HG02870 (cell line): ENCODE results near the gene CCDC28A.

Experiments
- ATAC-seq: cut with Tn5 transposase; IDR thresholded peaks from one replicate; pipeline ENCODE4 v1.9.1; 2021; ENCODE audit warnings: mild to moderate bottlenecking, moderate library complexity; ENCODE audit not compliant: unreplicated experiment

CCDC28A gene

DNA sequence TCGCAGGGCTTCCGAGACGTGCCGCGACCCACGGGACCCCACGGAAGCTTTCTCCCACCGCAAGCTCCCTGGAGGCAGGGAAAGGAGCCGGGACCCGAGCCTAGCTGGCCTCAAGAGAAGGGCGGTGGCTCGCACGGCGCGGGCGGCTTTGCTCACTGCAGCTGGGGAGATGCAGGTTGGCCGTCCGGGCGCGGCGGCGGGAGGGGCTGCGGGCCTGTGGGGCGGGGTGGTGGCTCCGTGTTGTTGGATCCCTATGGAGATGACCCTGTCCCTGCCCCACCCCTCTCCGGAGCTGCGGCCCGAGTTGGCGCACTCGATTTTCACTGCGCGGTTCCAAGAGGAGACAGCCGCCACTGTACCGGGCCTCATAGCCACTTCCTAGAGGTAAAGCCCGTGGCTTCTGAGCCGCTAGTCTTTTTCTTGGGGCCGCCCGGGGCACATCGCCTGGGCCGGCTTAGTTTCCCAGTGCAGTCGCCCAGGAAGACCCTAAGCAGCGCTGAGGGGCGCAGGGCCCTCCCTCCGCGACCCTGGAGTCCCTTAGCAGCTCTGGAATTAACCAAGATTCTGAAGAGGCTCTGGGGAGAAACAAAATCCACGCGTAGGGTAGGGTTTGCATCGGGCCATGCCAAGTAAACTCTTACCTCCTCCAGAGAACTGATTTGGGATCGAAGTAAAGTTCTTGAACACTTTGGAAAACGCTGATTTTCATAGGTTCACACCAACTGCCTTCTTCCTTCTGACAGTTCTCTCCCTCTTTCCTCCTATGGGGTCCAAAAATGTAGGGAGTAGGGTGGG is 22.4 kb downstream of the CCDC28A start, which contains the start of gene ECT2L:
TSS of gene ECT2L (plus strand) at position 279 of the 795 bp plus-strand sequence. CDS start 17,188 bp downstream, outside the sequence.
- no peak for ATAC-seq

DNA sequence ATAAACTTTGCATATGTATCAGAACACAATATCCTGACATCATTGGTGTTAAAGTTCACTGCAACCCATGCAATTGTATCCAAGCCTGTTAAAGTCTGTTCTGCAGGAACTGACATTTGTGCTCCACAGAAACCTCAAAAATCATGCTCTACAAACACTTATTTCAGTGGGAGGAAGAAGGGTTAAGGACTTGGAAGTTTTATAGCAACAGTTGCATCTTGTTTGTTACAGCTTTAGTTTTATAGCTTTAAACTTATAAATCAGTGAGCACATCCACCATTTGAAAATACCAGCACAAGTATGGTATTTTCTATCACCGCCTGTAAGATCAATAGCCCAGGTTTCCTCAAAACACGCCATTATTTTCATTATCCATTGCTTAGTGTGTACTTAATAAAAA is 23.2 kb downstream of the CCDC28A start:
- no peak for ATAC-seq

DNA sequence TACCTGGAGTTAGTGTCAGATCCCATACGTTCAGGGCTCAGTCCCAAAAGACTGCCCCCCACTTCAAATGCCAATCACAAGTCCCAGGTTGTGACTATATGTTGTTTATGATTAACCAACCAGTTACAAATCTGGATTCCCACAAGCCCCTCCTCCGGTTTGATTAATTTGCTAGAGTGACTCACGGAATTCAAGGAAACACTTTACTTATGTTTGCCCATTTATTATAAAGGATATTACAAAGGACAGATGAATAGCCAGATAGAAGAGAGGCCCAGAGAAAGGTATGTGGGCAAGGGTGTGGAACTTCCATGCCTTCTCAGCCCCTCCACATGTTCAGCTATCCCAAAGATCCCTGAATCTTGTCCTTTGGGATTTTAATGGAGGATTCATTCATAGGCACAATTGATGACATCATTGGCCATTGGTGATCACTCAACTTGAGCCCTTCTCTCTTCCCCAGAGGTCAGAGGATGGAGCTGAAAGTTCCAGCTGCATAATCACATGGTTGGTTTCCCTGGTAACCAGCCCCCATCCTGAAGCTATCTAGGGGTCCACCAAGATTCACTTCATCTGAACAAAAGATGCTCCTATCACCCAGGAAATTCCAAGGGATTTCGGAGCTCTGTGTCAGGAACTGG is 24.4 kb downstream of the CCDC28A start:
- ATAC-seq = no peak

DNA sequence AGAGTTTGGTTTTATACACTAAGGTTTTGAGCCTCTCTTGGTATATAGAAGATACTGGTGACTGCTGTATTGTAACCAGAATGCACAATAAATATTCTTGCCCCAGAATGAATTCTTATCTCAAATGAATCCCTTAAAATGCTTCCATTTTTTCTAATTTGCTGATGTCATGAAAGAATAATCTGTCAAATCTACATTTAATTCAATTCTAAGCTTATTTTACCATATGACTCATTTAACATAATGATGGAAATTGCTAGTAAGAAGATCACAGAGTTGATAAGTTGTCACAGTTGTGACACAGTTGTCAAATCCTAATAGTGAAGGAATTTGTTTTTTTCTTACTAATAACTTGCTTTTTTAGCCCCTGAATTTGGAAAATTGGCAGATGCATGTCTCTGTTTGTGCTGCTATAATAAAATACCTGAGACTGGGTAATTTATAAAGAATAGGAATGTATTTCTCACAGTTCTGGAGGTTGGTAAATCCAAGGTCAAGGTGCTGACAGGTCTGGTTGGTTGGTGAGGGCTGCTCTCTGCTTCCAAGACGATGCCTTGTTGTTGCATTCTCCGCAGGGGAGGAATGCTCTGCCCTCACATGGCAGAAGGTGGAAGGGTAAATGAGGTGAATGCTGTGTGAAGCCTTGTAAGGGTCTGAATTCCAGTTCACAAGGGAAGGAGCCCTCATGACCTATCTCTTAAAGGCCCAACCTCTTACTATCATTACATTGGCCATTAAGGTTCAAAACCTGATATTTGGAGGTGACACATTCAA is 27.0 kb downstream of the CCDC28A start:
- no peak for ATAC-seq

DNA sequence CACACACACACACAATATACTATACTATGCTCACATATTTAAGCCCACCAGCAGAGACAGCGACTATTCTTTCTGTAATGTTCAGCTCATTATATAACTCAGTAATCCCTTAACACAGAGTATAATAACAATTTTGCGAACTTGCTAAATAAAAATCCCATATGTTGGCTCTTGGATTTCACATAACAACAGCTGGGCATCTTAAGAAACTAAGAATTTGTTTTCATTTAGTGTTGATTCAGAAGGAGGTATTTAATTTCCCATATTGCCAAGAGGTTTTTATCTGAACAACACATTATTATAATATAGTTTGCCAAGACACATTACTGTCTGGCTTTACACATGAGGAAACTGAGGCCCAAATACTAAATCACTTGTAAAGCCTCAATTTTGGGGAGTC is 29.8 kb downstream of the CCDC28A start:
- ATAC-seq = no peak

DNA sequence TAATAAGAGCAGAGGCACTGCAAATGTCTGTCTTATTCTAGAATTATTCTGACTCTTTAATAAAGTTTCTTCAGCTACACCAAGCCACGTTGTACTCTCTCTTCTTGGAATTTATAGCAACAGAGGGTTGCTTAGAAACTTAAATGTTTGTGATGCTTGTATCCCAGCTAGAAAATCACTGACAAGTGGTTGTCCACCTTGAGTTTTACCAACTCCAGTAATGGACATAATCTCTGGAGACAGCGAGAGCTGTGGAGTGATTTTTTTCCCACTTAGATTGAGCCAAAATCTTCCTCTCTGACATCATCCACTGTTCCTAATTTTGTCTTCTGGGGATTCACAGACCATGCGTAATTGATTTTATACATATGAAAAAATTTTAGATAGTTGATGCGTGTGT is 30.3 kb downstream of the CCDC28A start:
- no peak for ATAC-seq

DNA sequence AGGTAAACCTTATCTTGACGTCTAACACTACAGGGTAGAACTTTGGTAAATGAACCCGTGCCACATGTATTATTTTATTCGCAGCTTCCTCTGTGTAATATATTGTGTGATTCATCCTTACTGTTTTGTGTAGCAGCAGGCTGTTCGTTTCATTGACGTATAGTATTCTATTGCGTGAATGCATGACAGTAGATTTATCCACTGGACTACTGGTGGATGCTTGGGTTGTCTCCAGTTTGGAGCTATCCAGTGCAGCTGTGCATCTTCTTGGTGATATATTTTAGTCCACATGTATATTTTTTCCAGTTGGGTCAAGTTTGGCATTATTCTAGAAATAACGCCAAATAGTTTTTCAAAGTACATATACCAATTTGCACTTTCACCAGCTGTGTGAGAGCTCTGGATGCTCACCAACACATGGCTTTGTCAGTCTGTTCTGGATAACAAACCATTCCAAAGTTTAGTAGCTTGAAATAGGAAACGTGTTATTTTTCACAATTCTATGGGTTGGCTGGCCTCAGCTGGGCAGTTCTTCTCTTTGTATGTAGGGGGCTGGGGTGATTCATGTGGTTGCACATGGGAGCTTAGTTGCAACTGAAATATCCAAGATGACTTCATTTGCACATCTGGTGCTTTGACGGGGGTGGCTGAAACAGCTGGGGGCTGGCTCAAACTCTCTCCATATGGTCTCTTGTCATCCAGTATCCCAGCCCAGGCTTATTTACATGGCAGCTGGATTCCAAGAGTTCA is 31.6 kb downstream of the CCDC28A start:
- no peak for ATAC-seq

DNA sequence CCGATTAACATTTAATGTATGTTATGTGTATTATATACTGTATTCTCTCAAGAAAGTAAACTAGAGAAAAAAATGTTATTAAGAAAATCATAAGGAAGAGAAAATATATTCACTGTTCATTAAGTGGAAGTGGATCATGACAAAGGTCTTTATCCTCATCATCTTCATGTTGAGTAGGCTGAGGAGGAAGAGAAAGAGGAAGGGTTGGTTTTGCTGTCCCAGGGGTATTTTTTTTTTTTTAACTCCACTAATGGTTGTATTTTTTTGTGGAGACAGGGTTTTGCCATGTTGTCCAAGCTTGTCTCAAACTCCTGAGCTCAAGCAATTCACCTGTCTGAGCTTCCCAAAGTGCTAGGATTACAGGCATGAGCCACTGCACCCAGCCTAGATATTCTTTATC is 33.3 kb downstream of the CCDC28A start:
- no peak for ATAC-seq

DNA sequence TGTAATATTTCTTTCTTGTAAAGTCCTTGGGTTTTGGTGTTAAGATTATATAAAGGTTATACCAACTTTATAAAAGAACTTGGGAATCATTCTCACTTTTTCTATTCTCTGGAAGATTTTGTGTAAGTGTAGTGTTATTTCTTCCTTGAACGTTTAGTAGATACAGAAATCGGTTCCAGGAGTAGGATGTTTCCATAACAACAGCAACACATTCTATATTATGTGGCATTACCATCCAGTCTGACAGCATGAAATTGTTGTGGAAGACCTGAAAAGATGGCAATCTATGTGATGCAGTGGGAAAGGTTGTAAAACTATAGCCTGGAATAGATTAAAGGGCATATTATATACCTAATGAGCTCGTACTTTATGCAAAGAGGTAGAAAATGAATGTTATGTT is 36.1 kb downstream of the CCDC28A start:
- ATAC-seq = no peak

DNA sequence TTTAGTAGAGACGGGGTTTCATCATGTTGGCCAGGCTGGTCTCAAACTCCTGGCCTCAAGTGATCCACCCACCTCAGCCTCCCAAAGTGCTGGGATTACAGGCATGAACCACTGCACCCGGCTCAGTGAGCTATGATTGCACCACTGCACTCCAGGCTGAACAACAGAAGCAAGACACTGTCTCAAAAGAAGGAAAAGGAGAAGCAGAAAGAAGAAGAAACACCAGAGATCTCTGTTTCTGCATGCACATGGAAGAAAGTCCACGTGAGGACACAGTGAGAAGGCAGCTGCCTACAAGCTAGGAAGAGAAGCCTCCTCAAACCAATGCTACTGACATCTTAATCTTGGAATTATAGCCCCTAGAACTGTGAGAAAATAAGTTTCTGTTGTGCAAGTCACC is 38.3 kb downstream of the CCDC28A start:
- ATAC-seq = no peak

DNA sequence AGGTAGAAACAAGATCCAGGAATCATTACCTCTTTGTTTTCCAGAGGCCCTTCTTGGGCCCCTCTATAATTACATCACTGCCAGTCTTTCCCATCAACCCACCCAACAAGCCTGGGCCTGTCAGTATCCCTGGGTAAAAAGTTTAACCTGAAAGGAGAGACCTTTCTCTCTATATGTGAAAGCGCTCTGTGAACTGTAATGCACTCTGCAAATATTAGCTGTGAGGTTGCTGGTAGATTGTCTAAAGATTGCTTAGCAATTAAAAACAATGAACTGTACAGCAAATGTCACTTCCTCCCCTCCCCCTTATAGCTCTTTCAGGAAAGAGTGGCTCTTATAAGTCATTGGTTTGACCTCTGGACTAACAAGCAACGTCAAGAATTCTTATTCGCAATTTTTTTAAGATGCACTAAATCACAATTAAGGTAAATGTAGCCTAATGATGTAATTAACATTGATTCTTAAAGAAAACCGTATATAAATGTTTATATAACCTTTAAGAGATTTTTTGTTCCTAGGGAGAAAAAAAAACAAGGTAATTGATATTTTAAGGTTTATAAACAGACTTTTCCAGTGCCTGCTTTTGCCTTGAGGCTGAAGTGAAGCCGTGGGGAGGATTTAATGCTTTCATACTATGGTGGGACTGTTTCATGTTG is 40.7 kb downstream of the CCDC28A start:
- ATAC-seq = no peak

DNA sequence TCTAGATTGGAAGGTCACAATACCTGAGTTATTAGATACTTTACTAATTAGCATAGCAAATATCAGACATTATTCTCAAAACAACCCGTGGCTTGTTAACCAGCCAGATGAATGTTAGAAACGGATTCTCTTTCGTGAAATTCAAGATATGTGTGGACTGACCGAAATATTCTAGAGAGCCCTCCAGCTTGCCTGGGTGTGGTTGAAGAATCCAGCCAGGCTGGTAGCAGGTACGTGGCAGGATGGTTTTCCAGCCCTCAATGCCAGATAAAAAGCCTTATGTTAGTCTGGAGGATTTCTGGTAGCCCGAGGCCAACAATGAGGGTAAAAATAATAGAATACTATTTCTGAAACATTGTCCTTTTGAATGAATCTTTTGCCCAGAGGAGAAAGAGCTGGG is 41.7 kb downstream of the CCDC28A start:
- no peak for ATAC-seq

DNA sequence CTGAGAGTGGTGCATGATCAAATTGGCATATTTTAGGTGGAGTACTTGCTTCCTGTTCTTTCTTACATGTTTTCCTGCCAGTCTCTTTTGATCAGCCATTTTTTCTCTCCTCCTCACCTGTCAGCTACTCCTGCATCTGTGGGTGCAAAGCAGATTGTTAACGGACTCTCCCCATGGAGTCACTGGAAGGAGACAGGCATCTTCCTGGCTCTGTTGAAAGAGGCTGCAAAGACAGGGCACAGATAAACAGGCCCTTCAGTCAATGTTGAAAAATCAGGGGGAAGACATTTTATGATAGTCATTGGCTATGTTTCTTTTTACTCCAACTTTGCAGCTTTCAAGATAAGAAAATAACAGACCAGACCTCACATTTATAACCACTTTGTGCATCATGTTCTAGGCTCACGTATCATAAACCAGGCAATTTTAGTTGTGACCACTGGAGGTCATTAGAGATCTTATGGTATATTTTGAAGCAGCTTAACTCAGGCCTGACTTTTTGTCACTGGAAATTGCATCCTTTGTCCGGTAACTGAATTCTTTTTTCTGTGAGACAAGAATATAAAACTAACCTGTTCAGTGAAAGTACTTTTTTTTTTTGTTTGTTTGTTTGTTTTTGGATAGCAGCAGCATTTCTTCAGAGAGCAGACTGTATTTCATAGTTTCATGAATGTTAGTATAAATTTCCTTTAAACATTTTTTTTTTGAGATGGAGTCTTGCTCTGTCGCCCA is 42.4 kb downstream of the CCDC28A start:
- no peak for ATAC-seq

DNA sequence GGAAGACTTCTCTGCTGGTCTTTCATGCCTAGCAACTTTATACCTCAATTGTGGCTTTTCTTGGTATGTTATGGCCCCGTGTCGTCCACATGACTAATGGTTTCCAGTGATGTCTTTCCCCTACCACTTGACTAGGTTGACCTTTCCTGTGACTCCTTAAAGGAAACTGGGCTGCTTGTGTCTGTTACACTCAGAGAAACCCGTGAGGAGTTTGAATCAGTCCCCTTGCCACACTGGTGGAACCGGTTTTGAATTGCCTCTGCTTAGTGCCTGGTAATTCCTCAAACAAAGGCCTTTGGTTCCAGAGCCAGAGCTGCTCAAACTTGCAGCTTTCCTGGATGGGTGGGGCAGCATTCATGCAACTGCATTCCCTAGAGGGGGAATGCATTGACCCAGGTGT is 44.2 kb downstream of the CCDC28A start:
- ATAC-seq = no peak

DNA sequence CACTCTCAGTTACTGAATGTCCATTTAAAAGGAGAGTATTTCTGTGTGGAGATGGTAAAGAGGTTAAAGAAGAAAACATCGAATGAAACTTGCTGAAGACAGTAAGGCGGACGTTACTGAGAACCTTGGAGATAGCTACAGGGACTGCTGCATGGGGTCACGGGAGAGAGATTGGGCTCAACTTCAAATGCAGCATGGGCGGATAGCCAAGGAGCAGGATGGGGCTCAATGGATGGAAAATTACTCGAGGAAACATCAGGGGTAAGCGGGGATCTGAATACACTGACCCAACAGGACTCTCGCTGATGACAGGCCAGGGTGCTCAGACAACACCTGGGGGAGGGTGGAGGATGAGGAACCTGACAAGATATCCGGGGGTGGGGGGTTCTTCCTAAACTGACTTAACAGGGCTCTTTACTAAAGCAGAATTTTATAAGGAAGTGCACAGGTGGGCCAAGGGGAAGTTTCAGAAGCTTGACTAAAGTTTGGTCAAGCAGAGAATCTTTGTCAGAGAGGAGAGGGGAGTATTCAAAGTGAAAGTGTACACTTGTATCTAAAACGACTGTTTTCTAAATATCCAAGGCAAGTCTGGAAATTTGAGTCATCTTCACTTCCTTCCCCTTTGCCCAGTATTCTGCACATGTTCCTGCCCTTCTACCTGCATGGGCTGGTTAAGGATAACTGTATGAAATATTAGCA is 45.1 kb downstream of the CCDC28A start:
- peak; percentile 80 for ATAC-seq

DNA sequence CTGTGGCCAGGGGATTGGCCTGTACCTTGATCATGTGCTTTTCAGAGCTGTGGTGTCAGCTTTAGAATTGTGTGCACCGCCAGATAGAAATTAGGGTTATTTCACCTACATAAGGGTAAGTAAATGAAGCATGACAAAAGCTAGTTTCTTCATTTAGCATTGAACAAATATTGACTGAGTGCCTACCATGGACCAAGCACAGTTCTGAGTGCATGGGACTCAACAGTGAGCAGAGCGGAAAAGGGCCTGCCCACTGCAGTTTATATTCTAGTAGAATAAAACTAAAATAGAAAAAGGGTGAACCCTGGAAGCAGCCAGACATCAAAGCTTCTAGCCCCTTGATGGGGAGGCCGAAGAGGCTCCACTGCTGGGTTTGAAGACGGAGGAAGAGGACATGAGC is 48.0 kb downstream of the CCDC28A start:
- ATAC-seq = no peak

DNA sequence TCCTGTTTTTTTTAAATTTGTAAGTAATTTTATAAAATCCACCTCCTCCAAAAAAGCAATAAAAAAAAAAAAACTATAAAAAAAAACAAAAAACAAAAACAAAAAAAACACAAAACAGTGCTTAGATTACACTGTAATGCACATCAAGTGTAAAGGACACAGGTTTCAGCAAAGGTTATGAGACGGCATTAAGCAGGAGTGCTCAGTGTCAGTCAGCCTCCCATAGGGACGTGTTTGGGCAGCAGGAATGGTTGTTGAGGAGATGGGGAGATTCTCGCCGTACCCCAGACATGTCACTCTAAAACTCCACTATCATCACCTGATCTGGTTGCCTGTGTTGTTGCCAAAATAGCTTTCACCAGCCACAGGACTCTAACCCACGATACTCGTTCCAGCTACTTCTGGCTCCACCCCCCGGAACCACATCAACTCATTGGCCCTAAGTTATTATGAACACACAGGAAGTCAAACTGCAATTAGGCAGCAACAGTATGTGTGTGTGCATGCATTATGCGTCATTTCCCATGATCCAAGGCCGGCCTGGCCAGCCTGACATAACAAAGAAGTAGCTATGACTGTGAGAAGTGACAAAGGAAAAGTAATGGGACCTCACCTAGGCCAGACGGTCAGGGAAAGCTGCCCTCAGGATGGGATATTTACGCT is 51.0 kb downstream of the CCDC28A start:
- no peak for ATAC-seq

DNA sequence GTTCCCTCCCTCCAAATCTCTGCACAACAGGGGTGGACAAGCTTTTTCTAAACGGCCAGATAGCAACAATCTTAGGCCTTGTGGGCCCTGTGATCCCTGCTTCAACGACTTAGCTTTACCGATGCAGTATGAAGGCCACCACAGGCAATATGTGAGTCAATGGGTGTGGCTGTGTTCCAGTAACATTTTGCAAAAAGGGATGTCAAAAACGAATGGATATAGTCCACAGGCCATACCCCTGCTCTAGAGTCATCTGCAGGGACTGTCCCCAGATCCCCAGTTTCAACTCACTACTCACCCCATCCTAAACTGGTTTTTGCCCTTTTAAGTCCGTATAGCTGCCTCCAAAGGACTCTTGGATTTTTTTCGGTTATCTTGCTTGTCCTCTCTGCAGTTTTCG is 56.7 kb downstream of the CCDC28A start:
- no peak for ATAC-seq

DNA sequence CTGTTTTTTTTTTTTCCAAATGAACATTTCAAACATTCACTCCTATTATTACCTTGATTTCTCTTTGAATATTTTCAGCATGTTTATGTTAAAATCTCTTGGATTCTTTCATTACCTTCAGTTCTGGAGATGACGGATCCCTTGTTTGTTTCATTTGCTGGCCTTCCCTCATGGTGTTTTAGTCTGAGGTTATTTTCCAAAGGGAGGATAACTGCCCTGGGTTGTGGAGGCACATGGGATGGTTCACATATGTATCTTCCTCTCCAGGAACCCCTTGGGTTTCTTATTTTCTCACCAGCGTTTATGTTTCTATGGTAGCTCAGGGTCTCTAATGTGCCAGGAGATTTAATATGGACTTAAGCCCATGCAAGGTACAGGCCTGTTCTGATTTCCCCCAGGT is 58.6 kb downstream of the CCDC28A start:
- no peak for ATAC-seq
